K562 (cell line): ENCODE measurements around the gene PTPN20. TPM values are rescaled to one million over a fixed set of nuclear protein-coding genes. Genes with fewer than 3 reads are reported as not detected.
A peak's percentile ranks its signal among the peaks of the same experiment; 100 is the strongest.
"Not testable (repeated sequence)": the region's sequence is repeated elsewhere in the genome, so short reads cannot be mapped to it uniquely, and the experiment has no call there.

Experiments
- ATAC-seq: fragments of 200-7000 bp; cut with Tn5 transposase; 3 replicates; pipeline ENCODE4 v1.9.1; 2020; ENCODE audit warnings: moderate library complexity
- BruUV-seq: library from RNA; stranded (reverse); fragments of 400-500 nt; replicated peaks from 2 replicates; lab custom pipeline; 2021; lab: Mats Ljungman, UMichigan
- CTCF ChIA-PET: fragments of 300-600 bp; formaldehyde crosslinking; extraction: SDS; loops from one replicate; lab custom pipeline; 2021; ENCODE audit warnings: low intra/inter-chr PET ratio; lab: Yijun Ruan, JAX
- POLR2A ChIA-PET: fragments of 300-600, 350-650 bp; sonication (Branson Sonifier 250); formaldehyde crosslinking; extraction: SDS; loops from one replicate; lab custom pipeline; 2021; ENCODE audit warnings: antibody characterized with exemption, inconsistent platforms; lab: Yijun Ruan, JAX
- DNase-seq, 4 experiments: peaks; one replicate each; pipeline versions ENCODE4 v3.0.0 to v3.0.0-alpha.2; 2011 to 2018; ENCODE audit warnings: low spot score in 3 of 4, mixed read lengths in 3 of 4; ENCODE audit errors: extremely low read depth in 1 of 4
- FAIRE-seq: peaks from 2 replicates; lab custom pipeline; 2011; peaks lifted over from hg19 to GRCh38; lab: Jason Lieb, UNC
- H2AFZ ChIP-seq: 2 replicates; pipeline ENCODE4 v1.6.0; 2011; ENCODE audit warnings: low read depth, low read length, control low read depth, inconsistent platforms
- H3K27ac ChIP-seq: fragments of 200-600 bp; 3 replicates; pipeline ENCODE4 v1.8.0; 2011; ENCODE audit warnings: low read depth, mild to moderate bottlenecking, control low read depth, inconsistent platforms, low read length, moderate library complexity, mixed read lengths; ENCODE audit errors: extremely low read depth
- H3K27me3 ChIP-seq, 2 experiments: fragments of 300-600 bp in 1 of 2; 2 replicates in 1 of 2; 3 replicates in 1 of 2; pipeline versions ENCODE4 v1.6.0 to v1.8.0; 2011; ENCODE audit warnings: inconsistent platforms in 2 of 2, low read length in 2 of 2, mild to moderate bottlenecking in 1 of 2, mixed read lengths in 1 of 2, moderate library complexity in 1 of 2; ENCODE audit not compliant: control insufficient read depth in 2 of 2, insufficient read depth in 2 of 2
- H3K36me3 ChIP-seq: fragments of 300-600 bp; 3 replicates; pipeline ENCODE4 v1.8.0; 2011; ENCODE audit warnings: mild to moderate bottlenecking, low read length, inconsistent platforms; ENCODE audit not compliant: control insufficient read depth, insufficient read depth
- H3K4me1 ChIP-seq, 2 experiments: fragments of 200-600 bp in 1 of 2; replicated peaks in 1 of 2; 2 replicates in 1 of 2; 3 replicates in 1 of 2; pipeline versions ENCODE4 v1.5.1 to v1.8.0; 2011; ENCODE audit warnings: inconsistent platforms in 2 of 2, low read length in 2 of 2, mild to moderate bottlenecking in 1 of 2, mixed read lengths in 1 of 2, moderate library complexity in 1 of 2; ENCODE audit not compliant: control insufficient read depth in 2 of 2, insufficient read depth in 2 of 2
- H3K4me2 ChIP-seq: 2 replicates; pipeline ENCODE4 v1.6.1; 2011; ENCODE audit warnings: low read length, control low read depth, inconsistent platforms, mixed read lengths; ENCODE audit not compliant: insufficient read depth
- H3K4me3 ChIP-seq: fragments of 200-600 bp; sonication (generic), shearing (Covaris generic); 2 replicates; pipeline ENCODE4 v1.5.1; 2016; ENCODE audit warnings: control low read depth, inconsistent platforms
- H3K79me2 ChIP-seq: fragments of 200-600 bp; 3 replicates; pipeline ENCODE4 v1.8.0; 2011; ENCODE audit warnings: low read length, inconsistent platforms; ENCODE audit not compliant: control insufficient read depth, insufficient read depth
- H3K9ac ChIP-seq, 2 experiments: 2 replicates each; pipeline versions ENCODE4 v1.6.0 to v1.6.1; 2011; ENCODE audit warnings: low read depth in 2 of 2, low read length in 2 of 2, control low read depth in 1 of 2, inconsistent platforms in 1 of 2, mild to moderate bottlenecking in 1 of 2, mixed read lengths in 1 of 2; ENCODE audit not compliant: insufficient read depth in 1 of 2
- H3K9me1 ChIP-seq: one replicate; pipeline ENCODE4 v1.6.0; 2011; ENCODE audit warnings: inconsistent platforms, mild to moderate bottlenecking, low read length, moderate library complexity; ENCODE audit not compliant: control insufficient read depth, insufficient read depth
- H3K9me3 ChIP-seq: replicated peaks from 2 replicates; pipeline ENCODE4 v1.5.1; 2011; ENCODE audit warnings: low read depth, low read length, inconsistent platforms; ENCODE audit not compliant: control insufficient read depth, insufficient read depth
- H4K20me1 ChIP-seq: replicated peaks from 2 replicates; pipeline ENCODE4 v1.6.1; 2011; ENCODE audit warnings: low read length, inconsistent platforms, mixed read lengths; ENCODE audit not compliant: control insufficient read depth, insufficient read depth
- WGBS: fragments of 100-300 bp; shearing (Covaris generic); methylation state at CpG from one replicate; pipeline ENCODE4 v1.1.6; 2016; ENCODE audit warnings: low coverage, mixed read lengths; ENCODE audit not compliant: insufficient coverage; ENCODE audit errors: missing lambda C conversion rate; 5-methylcytosine and 5-hydroxymethylcytosine counted together
- in situ Hi-C: fragments of 300-500 bp; cut with MboI; formaldehyde crosslinking; loops from 4 replicates; pipeline ENCODE4 v1.15.0; 2018; ENCODE audit warnings: inconsistent platforms, mixed read lengths
- intact Hi-C: fragments of 100-400 bp; cut with micrococcal nuclease; formaldehyde crosslinking; loops from 2 replicates; pipeline ENCODE4 v1.14.2; 2022
- polyA plus RNA-seq, 8 experiments: library from polyadenylated mRNA; depleted of rRNA in 4 of 8; stranded (reverse) in 5 of 8; unstranded in 3 of 8; fragments of >200 nt; fragmentation: Nextera tagmentation in 2 of 8; fragmentation: Illumina TruSeq in 1 of 8; extraction: Ambion mirVana in 2 of 8; extraction: Trizol in 1 of 8; gene quantifications; 2 replicates each; pipeline versions ENCODE4 v1.2.1 to v1.2.3, GENCODE V29; 2011 to 2014; ENCODE audit warnings: inconsistent platforms in 1 of 8, missing spikeins in 1 of 8
- total RNA-seq, 7 experiments: library from RNA; depleted of rRNA in 6 of 7; stranded (reverse); fragments of >200 nt in 6 of 7; fragmentation: Illumina TruSeq in 2 of 7; extraction: Trizol in 2 of 7; gene quantifications; 2 replicates each; pipeline versions ENCODE4 v1.2.1 to v1.2.3, GENCODE V29; 2011 to 2021; ENCODE audit warnings: low replicate concordance in 1 of 7
- TF ChIP-seq, protein P1 (sequence below), 3 experiments: IDR thresholded peaks in 2 of 3; conservative IDR thresholded peaks in 1 of 3; 2 replicates each; pipeline ENCODE4 v1.5.1; 2011 to 2012; ENCODE audit warnings: low read length in 3 of 3, mild to moderate bottlenecking in 3 of 3, control low read depth in 2 of 3, improper control_type of control experiment in 1 of 3, inconsistent platforms in 1 of 3, low read depth in 1 of 3, mixed read lengths in 1 of 3, moderate library complexity in 1 of 3; ENCODE audit not compliant: insufficient read depth in 2 of 3

PTPN20 gene
- total and polyA plus RNA-seq, 9 of the 15 experiments (the other 6 are each of a cell fraction or from before 2014, with no cell fraction given) = 0.03 to 0.18 (median 0.10) TPM; not detected in 6

DNA sequence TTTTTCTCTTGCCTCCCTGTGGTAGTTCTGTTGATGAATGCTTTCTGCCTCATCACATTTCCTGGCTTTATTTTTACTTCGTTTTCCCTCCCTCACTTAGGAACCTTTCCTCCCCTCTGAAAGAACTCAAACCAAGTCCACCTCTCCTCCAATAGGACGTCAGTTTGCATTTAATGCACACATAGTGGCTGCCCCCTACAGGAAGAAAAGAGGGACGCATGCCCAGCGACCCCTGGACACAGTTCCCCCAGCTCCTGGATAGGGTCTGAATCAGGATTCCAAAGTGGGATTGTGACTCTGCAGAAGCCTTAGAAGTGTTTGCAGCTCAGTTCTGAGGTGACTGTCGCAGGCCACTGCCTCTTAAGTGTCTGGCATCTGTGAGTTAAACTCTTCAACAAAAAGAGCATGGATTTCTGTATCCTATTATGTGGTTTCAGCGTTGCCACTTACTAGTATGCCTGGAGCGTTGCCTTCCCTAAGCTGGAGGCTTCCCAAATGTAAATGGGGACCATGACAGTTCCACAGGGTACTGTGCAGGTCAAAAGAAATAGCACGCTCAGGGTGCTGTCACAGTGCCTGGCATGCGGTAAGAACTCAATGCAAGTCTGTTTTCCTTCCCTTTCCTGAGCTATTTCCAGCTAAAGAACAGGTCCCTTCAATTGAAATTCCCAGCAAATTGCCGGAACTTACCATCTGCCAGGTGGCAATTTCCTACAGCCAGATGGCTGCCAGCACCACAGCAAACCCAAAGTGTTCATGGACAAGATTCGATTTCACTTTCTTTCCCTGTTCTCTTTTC is 20.2 kb upstream of the PTPN20 start:
- in situ Hi-C loops = loop anchor here (10.0 kb wide), 1 partner anchor 1264 kb away; no protein-coding TSS in a partner anchor
- FAIRE-seq, H3K4me3 ChIP-seq, H2AFZ ChIP-seq, H3K4me2 ChIP-seq, H4K20me1 ChIP-seq, H3K27ac ChIP-seq, intact Hi-C loops, H3K4me1 ChIP-seq, DNase-seq, POLR2A ChIA-PET, CTCF ChIA-PET, BruUV-seq, H3K79me2 ChIP-seq, H3K9ac ChIP-seq, H3K36me3 ChIP-seq, H3K27me3 ChIP-seq, H3K9me3 ChIP-seq, H3K9me1 ChIP-seq: not testable (repeated sequence)
- ATAC-seq = peak; percentile 93
- TF ChIP-seq, protein P1, sequence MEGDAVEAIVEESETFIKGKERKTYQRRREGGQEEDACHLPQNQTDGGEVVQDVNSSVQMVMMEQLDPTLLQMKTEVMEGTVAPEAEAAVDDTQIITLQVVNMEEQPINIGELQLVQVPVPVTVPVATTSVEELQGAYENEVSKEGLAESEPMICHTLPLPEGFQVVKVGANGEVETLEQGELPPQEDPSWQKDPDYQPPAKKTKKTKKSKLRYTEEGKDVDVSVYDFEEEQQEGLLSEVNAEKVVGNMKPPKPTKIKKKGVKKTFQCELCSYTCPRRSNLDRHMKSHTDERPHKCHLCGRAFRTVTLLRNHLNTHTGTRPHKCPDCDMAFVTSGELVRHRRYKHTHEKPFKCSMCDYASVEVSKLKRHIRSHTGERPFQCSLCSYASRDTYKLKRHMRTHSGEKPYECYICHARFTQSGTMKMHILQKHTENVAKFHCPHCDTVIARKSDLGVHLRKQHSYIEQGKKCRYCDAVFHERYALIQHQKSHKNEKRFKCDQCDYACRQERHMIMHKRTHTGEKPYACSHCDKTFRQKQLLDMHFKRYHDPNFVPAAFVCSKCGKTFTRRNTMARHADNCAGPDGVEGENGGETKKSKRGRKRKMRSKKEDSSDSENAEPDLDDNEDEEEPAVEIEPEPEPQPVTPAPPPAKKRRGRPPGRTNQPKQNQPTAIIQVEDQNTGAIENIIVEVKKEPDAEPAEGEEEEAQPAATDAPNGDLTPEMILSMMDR (IDR thresholded peaks at IDR 0.05 in 2 of 3, conservative IDR thresholded peaks at IDR 0.05 in 1 of 3; ENCODE audit: insufficient read depth in 2 of 3, low read depth in 1 of 3, low read length in 3 of 3) = peak in 2 of 3 experiments; percentile 13 to 20; a peak in 3 of 6 replicates
- 26% methylated on average over 6 of the region's 11 CpGs for WGBS

DNA sequence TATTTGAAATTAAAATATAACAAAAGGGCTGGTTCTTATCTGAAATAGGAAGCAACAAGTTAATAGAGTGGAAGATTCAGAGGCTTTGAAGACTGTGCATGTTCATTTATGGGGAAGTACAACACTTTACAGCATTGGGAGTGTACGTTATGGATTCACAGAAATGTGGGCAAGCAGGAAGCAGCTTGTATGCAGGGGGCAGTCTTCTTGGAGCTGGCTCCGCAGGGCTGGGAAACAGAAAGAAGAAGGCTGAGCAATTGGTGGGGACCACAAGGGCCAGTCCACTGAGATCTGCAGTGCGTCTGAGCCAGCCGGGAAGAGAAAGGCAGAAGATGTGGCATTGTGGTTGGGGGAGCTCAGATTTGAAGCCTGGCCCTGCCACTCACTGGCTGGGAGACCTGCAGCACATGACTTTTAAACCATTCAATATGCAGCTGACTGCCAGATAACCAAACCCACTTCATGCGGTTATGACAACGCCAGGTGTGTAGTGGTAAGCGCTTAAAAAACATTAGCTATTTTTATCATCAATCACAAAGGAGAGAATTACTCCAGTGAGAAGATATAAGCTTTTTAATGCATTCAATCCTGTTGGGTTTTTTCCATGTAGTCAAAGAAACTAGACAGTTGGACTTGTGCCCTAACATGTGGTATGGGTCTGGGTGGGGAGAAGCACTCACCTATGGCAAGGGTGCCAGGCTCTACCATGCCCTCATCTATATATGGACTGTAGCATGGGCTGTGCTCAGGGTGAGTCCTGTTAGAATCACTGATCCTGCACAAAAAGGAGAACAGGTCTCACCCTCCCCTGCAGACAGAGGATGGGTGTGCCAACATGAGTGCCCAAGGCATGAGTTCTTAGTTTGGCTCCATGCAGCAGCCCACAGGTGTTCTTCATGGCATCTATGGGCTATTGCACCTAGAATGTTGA is 14.2 kb upstream of the PTPN20 start:
- BruUV-seq, H3K27ac ChIP-seq, intact Hi-C loops, H3K4me2 ChIP-seq, ATAC-seq, FAIRE-seq, H3K4me3 ChIP-seq, CTCF ChIA-PET, H3K79me2 ChIP-seq, H3K9ac ChIP-seq, H2AFZ ChIP-seq, H3K9me1 ChIP-seq, H3K27me3 ChIP-seq, H3K9me3 ChIP-seq, H4K20me1 ChIP-seq, POLR2A ChIA-PET, DNase-seq, H3K36me3 ChIP-seq, H3K4me1 ChIP-seq: not testable (repeated sequence)
- 35% methylated on average over 5 of the region's 7 CpGs for WGBS
- in situ Hi-C loops = loop anchor here (10.0 kb wide), 1 partner anchor 1258 kb away; no protein-coding TSS in a partner anchor

DNA sequence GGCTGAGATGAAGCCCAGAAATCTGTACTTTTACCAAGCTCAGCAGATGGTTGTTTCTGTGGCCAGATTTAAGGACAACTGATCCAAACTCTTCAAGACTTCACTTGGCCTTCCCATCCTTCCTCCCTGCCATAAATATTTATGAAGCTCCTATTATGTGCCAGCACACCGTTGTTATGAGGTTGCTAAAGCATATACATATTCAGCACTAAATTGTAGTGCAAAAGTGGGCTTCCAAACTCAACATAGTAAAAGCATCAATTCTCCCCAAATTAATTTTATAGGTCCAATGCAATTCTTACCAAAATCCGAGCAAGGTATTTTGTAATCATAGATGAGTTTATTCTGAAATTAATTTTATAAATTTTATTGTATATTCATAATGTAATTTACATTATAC is 10.0 kb upstream of the PTPN20 start:
- H2AFZ ChIP-seq, BruUV-seq, H3K27ac ChIP-seq, CTCF ChIA-PET, H3K79me2 ChIP-seq, H4K20me1 ChIP-seq, FAIRE-seq, H3K4me3 ChIP-seq, H3K36me3 ChIP-seq, H3K9ac ChIP-seq, H3K4me2 ChIP-seq, H3K4me1 ChIP-seq, H3K27me3 ChIP-seq, H3K9me3 ChIP-seq, ATAC-seq, intact Hi-C loops, DNase-seq, H3K9me1 ChIP-seq, in situ Hi-C loops, POLR2A ChIA-PET: not testable (repeated sequence)
- WGBS = 10% methylated on average over 2 of the region's 2 CpGs
